ENCODE measurements around the gene XPR1.
"Not testable (repeated sequence)": the region's sequence is repeated elsewhere in the genome, so short reads cannot be mapped to it uniquely, and the experiment has no call there.

GRCh38 chr1:180710746-180711145 is 78.9 kb downstream of the XPR1 start:
- TF ChIP-seq, protein P1, sequence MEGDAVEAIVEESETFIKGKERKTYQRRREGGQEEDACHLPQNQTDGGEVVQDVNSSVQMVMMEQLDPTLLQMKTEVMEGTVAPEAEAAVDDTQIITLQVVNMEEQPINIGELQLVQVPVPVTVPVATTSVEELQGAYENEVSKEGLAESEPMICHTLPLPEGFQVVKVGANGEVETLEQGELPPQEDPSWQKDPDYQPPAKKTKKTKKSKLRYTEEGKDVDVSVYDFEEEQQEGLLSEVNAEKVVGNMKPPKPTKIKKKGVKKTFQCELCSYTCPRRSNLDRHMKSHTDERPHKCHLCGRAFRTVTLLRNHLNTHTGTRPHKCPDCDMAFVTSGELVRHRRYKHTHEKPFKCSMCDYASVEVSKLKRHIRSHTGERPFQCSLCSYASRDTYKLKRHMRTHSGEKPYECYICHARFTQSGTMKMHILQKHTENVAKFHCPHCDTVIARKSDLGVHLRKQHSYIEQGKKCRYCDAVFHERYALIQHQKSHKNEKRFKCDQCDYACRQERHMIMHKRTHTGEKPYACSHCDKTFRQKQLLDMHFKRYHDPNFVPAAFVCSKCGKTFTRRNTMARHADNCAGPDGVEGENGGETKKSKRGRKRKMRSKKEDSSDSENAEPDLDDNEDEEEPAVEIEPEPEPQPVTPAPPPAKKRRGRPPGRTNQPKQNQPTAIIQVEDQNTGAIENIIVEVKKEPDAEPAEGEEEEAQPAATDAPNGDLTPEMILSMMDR (IDR thresholded peaks at IDR 0.05) = not testable (repeated sequence)
- not testable (repeated sequence) for TF ChIP-seq POLR2AphosphoS5, POLR2A (IDR thresholded peaks at IDR 0.05)
